Stimulated activated CD8-positive, alpha-beta memory T cell treated with anti-CD3 and anti-CD28 coated beads, Interleukin-12 subunit alpha, Interleukin-12 subunit beta, amount 100 ng/mL, for 24 hours (primary cell): ENCODE results near the gene HERC3.
"Not testable (repeated sequence)": the region's sequence is repeated elsewhere in the genome, so short reads cannot be mapped to it uniquely, and the experiment has no call there.

Source experiments
- DNase-seq: peaks from one replicate; pipeline ENCODE4 v3.0.0-alpha.2; 2020; ENCODE audit errors: extremely low read depth

The HERC3 gene

DNA sequence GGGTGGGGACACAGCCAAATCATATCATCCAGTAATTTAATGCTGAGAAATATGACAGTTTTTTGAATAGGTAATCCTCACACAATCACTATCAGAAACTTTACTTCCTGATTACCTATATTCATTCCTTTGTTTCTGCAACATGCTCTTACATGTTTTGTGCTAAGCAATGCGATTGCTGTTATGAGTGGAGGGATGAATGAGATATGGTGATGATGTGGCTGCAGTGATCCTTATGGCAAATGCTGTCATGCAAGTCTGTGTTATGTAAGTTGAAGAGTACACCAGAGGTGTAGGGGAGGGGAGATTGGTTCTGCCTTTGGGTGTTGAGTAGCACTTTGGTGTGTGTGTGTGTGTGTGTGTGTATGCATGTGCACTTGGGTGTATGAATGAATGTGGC lies 14.6 kb downstream of the HERC3 start:
- no peak for DNase-seq

DNA sequence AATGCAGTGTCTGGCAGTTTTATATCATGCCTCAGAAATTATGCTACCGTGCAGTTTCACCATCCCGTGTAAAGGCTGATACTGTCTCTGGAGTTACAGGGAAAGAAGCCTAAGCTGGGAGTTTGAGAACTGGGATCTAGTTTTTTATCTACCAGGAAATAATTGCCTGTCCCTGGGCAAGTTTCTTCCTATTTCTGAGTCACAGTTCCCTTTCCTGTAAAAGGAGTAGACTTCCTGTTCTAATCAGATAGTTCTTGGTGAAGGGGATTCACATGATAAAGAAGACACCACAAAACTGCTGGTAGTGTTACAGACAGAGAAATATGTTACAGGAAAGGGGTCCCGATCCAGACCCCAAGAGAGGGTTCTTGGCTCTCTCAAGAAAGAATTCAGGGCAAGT lies 17.1 kb downstream of the HERC3 start:
- no peak for DNase-seq

DNA sequence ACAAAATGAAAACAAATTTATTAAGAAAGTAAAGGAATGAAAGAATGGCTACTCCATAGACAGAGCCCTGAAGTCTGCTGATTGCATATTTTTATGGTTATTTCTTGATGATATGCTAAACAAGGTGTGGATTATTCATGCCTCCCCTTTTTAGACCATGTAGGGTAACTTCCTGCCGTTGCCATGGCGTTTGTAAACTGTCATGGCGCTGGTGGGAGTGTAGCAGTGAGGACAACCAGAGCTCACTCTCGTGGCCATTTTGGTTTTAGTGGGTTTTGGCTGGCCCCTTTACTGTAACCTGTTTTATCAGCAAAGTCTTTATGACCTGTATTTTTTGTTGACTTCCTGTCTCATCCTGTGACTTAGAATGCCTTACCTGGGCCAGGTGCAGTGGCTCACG lies 17.5 kb downstream of the HERC3 start:
- not testable (repeated sequence) for DNase-seq

DNA sequence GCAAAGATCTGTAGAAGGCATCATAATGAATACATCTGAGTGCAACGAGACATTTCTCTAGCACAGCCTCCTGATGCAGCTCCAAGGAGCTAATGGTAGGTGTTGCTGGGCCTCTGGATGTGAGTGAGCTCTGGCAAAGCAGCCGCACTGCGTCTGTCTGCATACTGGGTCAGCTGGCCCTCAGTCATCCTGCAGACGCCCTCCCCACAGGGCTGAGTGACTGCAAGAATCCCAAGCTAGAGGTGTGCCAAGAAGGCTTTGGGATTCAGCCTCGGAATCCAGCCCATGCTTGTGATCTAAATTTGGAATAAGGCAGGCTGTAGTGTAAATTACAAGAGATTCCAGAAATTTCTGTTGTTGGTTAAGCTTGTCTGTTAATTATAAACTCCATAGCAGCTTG lies 18.5 kb downstream of the HERC3 start:
- no peak for DNase-seq

DNA sequence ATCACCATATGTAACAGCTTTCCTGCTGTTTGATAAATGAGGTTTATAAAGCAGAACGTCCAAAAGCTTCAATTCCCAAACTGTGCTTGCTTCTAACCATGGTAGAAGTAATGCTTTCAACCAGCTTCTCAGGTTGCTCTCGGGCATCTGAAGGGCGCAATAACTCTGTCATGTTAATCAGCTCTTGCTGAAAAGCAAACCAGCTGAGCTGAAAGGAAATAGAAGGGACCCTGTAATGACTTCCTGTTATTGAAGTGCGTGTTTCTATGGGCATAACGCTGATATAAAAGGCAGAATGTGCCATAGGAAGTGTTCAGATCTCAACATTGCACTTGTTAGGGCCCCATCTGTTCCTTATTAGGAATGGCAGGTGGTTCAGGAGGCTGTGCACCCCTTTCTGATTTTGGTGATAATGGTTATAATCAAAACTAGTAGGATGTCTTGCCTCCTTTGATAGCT lies 21.2 kb downstream of the HERC3 start:
- DNase-seq = no peak

DNA sequence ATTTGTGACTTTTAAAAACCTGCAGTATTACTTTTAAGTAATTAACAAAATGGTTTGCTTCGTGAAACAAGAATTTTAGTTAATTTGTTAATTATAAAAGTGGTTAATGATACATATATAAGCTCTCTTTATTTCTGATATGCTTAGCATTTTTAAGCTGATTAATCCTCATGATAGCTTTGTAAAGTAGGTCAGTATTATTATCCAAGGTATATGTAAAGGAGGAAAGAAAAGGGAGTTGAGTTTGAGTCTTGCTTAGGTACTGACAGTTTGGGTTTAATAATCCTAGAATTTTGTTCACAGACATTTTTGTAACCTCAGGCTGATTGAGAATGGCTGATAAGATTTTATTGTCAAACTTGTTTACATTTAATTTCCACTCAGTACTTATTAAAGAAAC lies 21.8 kb downstream of the HERC3 start:
- DNase-seq = no peak

DNA sequence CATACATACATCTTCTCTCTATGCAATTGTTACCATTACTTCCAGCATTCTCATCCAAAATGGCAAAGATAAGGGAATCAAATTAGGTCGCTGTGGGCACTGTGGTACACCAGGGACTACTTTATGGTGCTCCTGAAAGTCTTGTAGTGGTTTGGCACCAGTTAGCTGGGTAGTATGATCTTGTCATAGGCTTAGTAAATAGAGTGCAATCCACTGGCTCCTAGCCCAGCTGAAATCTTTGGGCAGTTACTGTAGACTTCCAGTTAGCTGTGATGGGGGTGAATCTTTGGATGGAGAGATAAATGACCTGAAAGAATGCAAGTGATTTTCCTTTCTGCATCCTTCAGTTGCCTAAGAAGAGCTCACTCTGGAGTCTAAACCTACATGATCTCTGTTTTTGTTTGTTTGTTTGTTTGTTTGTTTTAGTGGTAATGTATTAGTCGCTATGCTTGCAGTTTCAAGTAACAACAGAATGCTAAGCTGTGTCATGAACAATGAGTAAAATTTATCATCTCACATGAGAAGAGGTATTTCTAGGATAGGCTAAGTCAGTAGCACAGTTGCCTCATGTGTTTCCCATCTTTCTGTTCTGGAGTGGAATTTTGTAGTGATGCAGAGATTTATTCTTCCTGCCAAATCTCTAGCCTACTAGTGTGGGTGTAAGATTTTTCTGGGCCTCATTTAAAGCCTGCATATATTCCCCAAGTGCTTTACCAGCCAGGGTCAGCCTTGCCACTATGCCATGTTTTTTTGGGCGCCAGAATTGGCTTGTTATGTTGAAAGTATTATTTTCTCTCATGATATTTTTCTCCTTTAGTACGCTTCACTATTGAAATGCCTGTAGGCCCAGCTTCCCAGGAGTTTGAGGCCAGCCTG lies 24.2 kb downstream of the HERC3 start:
- DNase-seq = no peak

DNA sequence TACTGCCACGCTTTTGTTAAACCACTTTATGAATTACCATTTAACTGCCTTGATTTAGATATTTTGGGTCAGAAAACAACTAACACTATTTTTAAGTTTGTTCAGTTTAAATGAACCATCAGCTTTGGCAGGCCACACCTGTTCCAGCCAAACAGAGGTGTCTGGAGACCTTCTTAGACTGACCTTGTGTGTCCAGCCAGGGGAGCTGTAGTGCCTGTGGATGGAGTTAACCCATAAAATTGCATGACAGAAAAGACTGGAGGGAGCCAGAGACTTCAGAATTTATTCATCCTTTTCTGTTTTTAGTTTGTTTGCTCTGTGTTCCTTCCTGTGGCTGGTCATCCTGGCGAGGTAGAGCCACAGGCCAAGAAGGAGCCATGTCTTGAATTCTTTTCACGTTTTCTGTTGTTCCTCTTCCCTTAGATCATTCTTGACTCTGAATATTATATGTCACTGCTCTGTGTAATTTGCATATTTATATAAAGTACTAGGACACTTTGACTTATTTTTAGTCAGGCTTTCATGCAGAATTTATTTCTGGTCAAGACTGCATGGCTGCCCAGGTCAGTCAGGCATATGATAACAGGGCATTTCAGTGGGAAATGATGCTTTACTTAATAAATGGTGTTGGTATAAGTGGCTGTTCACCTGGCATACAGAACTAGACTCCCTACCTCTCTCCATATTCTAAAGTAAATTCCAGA lies 26.7 kb downstream of the HERC3 start:
- no peak for DNase-seq

DNA sequence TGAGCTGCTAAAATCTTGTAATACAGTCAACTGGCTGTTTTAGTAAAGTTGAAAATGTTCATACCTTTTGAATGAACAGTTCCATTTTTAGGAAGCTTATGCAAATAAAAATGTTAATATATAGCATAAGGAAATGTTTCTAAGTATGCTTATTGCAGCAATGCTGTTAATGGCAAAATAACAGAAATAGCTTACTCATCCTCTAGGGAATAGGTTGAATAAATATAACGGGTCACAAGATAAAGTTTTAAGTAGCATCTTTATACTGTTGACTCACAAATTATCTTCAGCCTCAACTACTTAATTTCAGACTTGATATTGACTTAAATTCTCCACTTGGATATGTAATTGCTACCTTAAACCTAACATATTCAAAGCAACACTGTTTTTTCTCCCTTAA lies 27.7 kb downstream of the HERC3 start:
- DNase-seq = no peak

DNA sequence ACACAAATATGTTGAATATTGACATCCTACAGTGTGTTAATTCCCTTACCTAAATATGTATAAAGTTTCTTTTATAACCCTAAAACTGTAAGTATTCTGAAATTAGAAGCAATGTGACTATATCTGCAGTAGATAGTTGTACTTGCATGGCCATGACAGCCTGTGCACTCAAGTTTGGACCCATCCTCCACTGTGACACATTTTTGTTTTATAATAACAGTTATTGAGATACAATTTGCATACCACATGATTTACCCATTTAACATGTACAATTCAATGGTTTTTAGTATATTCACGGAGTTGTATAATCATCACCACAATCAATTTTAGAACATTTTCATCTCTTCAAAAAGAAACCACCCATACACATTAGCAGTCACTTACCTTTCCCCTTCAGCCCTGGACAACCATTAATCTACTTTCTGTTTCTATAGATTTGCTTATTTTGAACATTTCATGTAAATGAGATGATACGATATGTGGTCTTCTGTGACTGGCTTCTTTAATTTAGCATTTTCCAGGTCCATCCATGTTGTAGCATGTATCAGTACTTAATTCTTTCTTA lies 29.6 kb downstream of the HERC3 start:
- no peak for DNase-seq

DNA sequence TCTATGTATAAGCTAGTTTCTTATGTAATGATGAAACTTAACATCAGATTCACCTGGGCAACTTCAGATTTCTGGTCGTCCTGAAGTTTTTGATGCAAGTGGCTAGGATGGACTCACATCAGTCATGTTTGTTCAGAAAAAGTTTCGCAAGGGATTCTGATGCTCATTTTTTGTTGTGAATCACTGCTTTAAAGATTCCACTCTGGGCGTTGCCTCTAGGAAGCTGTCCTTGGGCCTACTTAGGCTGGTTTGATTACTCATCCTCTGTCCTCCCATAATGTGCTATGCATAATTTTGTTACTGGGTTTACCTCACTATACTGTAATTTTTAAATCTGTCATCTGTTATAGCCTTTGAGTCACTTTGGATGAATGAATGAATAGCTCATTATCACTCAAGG lies 30.8 kb downstream of the HERC3 start:
- DNase-seq = no peak

DNA sequence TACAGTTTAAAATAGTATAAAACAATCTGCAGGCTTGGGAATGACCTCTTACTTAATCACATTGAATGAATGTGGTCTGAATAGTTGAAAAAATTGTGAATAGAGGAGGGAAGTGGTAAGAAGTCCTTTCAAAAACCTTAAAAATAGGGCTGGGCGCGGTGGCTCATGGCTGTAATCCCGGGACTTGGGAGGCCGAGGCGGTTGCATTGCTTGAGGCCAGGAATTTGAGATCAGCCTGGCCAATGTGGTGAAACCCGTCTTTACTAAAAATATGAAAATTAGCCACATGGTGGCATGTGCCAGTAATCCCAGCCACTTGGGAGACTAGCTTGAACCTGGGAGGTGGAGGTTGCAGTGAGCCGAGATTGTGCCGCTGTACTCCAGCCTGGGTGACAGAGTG lies 36.5 kb downstream of the HERC3 start:
- no peak for DNase-seq

DNA sequence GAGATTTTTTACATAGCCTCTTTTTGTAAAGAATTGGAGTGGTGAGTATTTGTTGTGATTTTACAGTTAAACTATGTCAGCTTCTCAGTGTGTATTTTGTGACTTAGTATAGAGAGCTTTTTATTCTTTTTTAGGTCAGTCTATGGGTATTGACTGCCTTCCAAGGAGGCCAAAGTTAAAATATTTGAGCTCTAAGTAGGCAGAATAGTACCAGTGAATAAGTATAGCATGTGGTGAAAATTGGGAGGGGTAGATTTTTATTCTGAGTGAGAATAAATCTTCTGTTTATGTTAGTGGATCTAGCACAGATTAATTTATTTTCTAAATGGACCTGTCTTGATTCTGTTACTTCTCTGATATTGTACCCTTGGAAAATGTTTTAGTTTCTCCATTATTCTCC lies 37.5 kb downstream of the HERC3 start:
- DNase-seq = no peak

DNA sequence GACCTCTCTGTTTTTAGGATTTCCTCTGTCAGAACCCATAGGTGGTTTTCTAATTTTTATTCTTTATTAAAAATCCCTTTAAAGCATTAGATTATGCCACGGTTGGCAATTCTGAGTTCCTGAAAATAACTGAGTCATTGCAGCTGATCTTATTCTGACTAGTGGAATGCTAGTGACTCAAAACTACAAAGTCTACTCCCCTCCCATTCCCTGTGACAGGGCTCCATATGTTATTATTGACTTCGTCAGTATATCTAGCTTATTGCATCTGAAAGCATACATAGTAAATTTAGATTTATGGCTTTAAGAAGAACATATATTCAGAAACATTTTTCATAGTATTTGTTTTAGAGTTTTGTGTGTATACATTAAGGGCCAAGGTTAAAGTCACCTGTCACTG lies 38.5 kb downstream of the HERC3 start:
- no peak for DNase-seq

DNA sequence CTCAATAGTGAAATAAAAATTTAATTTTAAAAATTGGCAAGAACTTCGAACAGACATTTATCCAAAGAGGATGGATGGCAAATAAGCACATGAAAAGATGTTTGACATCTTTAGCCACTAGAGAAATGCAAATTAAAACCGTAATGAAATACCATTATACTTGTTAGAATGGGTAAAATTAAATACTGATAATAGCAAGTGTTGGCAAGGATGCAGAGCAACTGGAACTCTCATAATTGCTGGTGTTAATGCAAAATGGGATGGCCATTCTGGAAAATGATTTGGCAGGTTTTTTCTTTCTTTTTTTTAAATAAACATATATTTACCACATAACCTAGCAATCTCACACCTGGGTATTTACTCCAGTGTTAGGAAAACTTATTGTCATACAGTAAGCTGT lies 51.7 kb downstream of the HERC3 start:
- DNase-seq = no peak

DNA sequence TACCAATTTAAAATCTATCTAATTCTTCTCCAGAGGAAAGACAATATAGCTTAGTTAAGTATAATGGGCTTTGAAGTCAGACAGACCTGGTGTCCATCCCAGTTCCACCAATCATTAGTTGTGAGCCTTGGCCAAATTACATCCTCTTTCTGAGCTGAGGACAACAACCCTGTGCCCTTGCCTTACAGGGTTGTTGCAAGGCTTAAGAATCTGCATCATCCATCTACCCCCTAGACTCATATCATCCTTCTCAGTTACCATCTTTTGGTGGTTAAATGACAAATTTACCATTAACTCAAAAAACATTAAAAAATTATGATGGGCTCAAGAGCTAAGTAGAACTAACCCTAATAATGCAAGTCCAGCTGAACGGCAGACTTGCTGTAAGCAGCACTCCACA lies 53.7 kb downstream of the HERC3 start:
- DNase-seq = no peak

DNA sequence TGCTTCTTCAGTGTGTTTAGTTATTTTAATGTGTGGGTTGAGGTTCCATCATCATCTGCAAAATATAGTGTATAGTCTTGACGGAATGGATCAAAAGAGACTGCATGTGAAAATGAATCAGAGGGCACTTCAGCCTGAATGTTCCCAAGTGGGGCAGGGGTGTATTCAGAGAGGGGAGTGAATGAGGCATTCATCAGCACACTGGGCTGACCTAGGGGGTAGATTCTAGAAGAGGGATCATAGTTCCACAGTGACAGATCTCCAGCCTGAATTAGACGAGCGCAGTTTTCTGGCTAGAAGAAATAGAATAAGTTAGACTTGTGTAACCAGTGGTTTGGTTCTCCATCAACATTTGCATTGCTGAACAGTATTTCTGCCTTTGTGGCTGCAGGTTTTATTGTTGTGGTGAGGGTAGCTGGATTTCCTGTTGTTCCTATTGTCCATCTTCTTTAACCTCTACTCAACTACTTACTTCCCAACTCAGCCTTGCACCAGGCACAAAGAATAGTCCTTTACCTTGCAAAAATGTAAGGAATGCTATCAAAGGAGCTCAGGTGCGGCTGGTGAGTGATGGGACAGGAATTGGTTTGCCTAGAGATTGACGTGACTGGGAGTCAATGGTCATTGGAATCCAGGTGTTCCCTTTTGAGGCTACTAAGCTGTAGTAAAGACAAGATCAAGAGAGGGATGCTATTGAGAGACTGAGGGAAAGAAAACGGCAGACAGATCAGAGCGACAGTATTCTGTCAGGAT lies 54.4 kb downstream of the HERC3 start:
- no peak for DNase-seq

DNA sequence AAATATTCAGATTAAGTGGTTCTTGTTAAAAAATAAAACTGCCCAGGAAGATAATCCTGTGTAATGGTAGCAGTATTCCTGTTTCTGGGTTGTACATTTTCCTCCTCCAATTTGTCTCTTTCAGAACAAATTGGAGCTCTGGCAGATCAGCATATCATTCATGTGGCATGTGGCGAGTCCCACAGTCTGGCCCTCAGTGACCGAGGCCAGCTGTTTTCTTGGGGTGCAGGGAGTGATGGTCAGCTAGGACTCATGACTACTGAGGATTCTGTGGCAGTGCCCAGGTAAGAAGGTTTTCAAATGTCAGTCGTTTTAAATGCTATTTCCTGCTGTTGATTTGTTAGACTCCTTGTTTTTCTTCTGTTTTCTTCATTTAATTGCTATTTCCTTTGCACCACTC lies 57.4 kb downstream of the HERC3 start:
- no peak for DNase-seq

DNA sequence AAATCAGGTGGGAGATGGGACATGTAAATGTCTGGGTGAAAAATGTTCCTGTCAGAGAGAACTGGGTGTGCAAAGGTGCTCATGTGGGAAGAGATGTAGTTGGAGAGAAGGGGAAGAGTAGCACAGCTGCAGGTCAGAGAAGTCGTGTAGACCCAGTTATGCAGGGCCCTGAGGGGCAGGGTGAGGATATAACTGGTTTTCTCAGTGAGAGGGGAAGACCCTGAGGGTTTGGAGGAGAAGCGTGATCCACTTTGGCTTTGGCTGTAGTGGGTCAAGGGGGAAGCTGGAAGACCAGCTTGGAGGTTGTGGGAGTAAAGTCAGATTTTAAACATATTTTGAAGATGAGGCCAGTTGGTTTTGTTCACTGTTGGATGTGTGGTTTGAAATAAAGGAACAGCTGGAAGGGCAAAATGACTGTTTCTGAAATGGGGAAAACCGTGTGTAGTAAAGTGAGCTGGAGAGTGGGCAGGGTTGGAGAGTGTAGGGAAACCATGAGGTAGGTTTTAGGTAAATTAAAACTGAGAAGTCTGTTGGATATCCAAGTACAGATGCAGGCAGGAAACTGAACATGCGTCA lies 61.2 kb downstream of the HERC3 start:
- DNase-seq = no peak

DNA sequence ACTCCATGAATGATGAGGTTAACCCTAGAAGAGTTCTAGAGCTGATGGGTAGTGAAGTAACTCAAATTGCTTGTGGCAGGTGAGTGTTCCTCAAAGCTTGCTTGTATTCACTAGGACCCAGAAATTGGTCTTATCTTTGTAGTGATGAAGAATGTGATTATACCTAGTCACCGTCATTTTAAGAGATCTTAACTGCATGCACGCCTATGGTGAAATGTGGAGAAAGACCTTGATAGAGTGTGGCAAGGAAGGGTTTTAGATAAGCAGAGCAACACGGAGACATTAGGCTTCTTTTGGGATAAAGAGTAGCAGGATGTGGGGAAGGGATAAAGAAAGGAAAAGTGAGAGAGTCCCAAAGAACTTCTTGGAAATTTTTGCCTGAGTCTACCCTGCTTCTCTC lies 62.9 kb downstream of the HERC3 start:
- no peak for DNase-seq

DNA sequence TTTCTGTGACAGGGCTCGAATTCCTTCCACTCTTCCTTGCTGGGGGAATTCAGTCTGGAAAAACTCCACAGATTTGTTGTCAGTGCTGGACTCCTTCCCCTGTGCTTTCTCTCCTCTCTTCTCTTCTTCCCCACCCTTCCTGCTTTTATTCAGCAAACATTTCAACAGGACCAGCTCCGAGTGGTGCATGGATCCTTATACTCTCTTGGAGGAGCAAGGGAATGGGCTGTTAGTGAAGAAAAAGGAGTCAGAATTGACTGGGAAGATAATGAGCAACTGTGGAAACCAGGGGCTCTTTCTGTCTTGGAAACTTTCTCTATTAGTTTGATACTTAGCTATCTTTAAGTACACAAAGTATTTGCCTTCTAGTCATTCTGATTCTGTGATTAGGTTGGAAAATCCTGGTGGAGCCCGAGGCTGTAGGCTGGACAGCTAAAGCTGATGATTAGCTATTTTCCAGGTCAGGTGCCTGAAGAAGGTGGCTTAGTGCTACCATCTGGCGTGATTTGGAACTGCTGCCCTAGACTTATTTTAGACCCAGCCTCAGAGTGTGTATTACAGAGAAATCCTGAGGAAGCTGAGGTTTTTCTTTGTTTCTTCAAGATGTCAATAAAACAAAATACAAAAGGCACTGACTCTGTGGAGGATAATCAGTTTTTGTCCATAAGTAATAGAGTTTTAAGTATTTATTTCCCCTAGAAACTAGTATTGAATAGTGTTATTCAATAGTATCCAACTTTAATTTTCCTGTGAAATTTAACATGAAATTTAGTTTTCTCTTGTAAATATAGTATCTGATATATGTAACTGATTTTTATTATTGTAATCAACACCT lies 67.0 kb downstream of the HERC3 start:
- no peak for DNase-seq
